HEK293 (cell line): ENCODE measurements around the gene ATAD2B.

Experiments
- CTCF ChIA-PET: fragments of 350-600 bp; formaldehyde crosslinking; extraction: SDS; loops from one replicate; lab custom pipeline; 2021; ENCODE audit warnings: antibody characterized with exemption; lab: Yijun Ruan, JAX
- POLR2A ChIA-PET: fragments of 300-600 bp; formaldehyde crosslinking; extraction: SDS; loops from one replicate; lab custom pipeline; 2020; ENCODE audit warnings: antibody characterized with exemption, inconsistent platforms; lab: Yijun Ruan, JAX
- H3K27ac ChIP-seq: fragments of 200-500 bp; sonication (Bioruptor generic); 2 replicates; pipeline ENCODE4 v1.5.1; 2014; ENCODE audit warnings: low read depth, low read length, control low read depth, inconsistent platforms; ENCODE audit errors: extremely low read depth
- H3K36me3 ChIP-seq, 2 experiments: fragments of 200-500 bp in 1 of 2; sonication (Bioruptor generic) in 1 of 2; 1 replicate in 1 of 2; 2 replicates in 1 of 2; pipeline ENCODE4 v1.5.1; 2014 to 2017; ENCODE audit warnings: inconsistent platforms in 2 of 2, low read length in 2 of 2; ENCODE audit not compliant: control insufficient read depth in 2 of 2, insufficient read depth in 1 of 2
- H3K4me1 ChIP-seq: fragments of 200-500 bp; sonication (Bioruptor generic); 2 replicates; pipeline ENCODE4 v1.5.1; 2014; ENCODE audit warnings: mild to moderate bottlenecking, low read length, inconsistent platforms; ENCODE audit not compliant: control insufficient read depth, insufficient read depth
- H3K4me3 ChIP-seq: 2 replicates; pipeline ENCODE4 v1.5.1; 2011; ENCODE audit warnings: low read depth, mild to moderate bottlenecking, control low read depth, low read length, moderate library complexity
- H3K9me3 ChIP-seq: fragments of 200-500 bp; sonication (Bioruptor generic); 2 replicates; pipeline ENCODE4 v1.5.1; 2014; ENCODE audit warnings: low read depth, low read length, inconsistent platforms; ENCODE audit not compliant: control insufficient read depth, insufficient read depth
- BCL11B ChIP-seq: fragments of 450-650 bp; formaldehyde crosslinking; IDR thresholded peaks from 2 replicates; pipeline ENCODE4 v1.5.1; 2016; ENCODE audit warnings: low read depth, missing biosample characterization, missing genetic modification characterization
- FEZF1 ChIP-seq: fragments of 450-650 bp; formaldehyde crosslinking; IDR thresholded peaks from 2 replicates; pipeline ENCODE4 v1.5.1; 2016; ENCODE audit warnings: missing biosample characterization, missing genetic modification characterization
- PRDM10 ChIP-seq: fragments of 450-650 bp; formaldehyde crosslinking; IDR thresholded peaks from 2 replicates; pipeline ENCODE4 v1.5.1; 2016; ENCODE audit warnings: missing biosample characterization, missing genetic modification characterization
- PRDM4 ChIP-seq: fragments of 450-650 bp; formaldehyde crosslinking; IDR thresholded peaks from 2 replicates; pipeline ENCODE4 v1.5.1; 2017; ENCODE audit warnings: missing biosample characterization, missing genetic modification characterization
- ZBTB1 ChIP-seq: fragments of 450-650 bp; formaldehyde crosslinking; IDR thresholded peaks from 2 replicates; pipeline ENCODE4 v1.5.1; 2016; ENCODE audit warnings: missing biosample characterization, missing genetic modification characterization
- ZBTB11 ChIP-seq: fragments of 450-650 bp; formaldehyde crosslinking; conservative IDR thresholded peaks from 2 replicates; pipeline ENCODE4 v1.5.1; 2016; ENCODE audit warnings: low read depth, missing biosample characterization, missing genetic modification characterization
- ZNF112 ChIP-seq: fragments of 450-650 bp; formaldehyde crosslinking; IDR thresholded peaks from 2 replicates; pipeline ENCODE4 v1.5.0; 2017; ENCODE audit warnings: missing biosample characterization, missing genetic modification characterization
- ZNF146 ChIP-seq: fragments of 450-650 bp; formaldehyde crosslinking; IDR thresholded peaks from 2 replicates; pipeline ENCODE4 v1.5.1; 2016; ENCODE audit warnings: missing biosample characterization, missing genetic modification characterization
- ZNF174 ChIP-seq: fragments of 450-650 bp; formaldehyde crosslinking; IDR thresholded peaks from 2 replicates; pipeline ENCODE4 v1.5.0; 2017; ENCODE audit warnings: missing biosample characterization, mild to moderate bottlenecking, missing genetic modification characterization
- ZNF19 ChIP-seq: fragments of 450-650 bp; formaldehyde crosslinking; IDR thresholded peaks from 2 replicates; pipeline ENCODE4; 2016; ENCODE audit warnings: missing biosample characterization, missing genetic modification characterization, low read depth
- ZNF2 ChIP-seq: fragments of 450-650 bp; formaldehyde crosslinking; IDR thresholded peaks from 2 replicates; pipeline ENCODE4 v1.5.1; 2016; ENCODE audit warnings: missing biosample characterization, missing genetic modification characterization
- ZNF211 ChIP-seq: fragments of 450-650 bp; formaldehyde crosslinking; IDR thresholded peaks from 2 replicates; pipeline ENCODE4 v1.5.1; 2016; ENCODE audit warnings: low read depth, missing biosample characterization, missing genetic modification characterization
- ZNF23 ChIP-seq: fragments of 450-650 bp; formaldehyde crosslinking; IDR thresholded peaks from 2 replicates; pipeline ENCODE4 v1.5.1; 2016; ENCODE audit warnings: missing biosample characterization, missing genetic modification characterization, borderline replicate concordance
- ZNF280C ChIP-seq: fragments of 450-650 bp; formaldehyde crosslinking; IDR thresholded peaks from 2 replicates; pipeline ENCODE4 v1.5.1; 2016; ENCODE audit warnings: missing biosample characterization, missing genetic modification characterization
- ZNF549 ChIP-seq: fragments of 450-650 bp; IDR thresholded peaks from 2 replicates; pipeline ENCODE4 v1.5.1; 2018; ENCODE audit warnings: missing biosample characterization, missing genetic modification characterization, mild to moderate bottlenecking, inconsistent platforms, moderate library complexity
- ZNF558 ChIP-seq: fragments of 450-650 bp; formaldehyde crosslinking; IDR thresholded peaks from 2 replicates; pipeline ENCODE4 v1.5.1; 2016; ENCODE audit warnings: missing biosample characterization, missing genetic modification characterization
- ZNF843 ChIP-seq: fragments of 450-650 bp; formaldehyde crosslinking; IDR thresholded peaks from 2 replicates; pipeline ENCODE4 v1.5.1; 2016; ENCODE audit warnings: missing biosample characterization, missing genetic modification characterization

ATAD2B gene

GRCh38 chr2:23862716-23863426 lies 64.1 kb downstream of the ATAD2B start (continued):
- TF ChIP-seq BCL11B (tag by site-specific recombination) (0 out of 2 replicates have a peak, but pooled peaks have one; percentile 28), ZNF2 (tag by site-specific recombination) (no peak), ZNF19 (tag by site-specific recombination) (no peak), ZNF549 (tag by site-specific recombination) (no peak), ZNF174 (tag by site-specific recombination) (no peak), ZBTB11 (tag by site-specific recombination) (no peak), PRDM4 (tag by site-specific recombination) (0 out of 2 replicates have a peak, but pooled peaks have one; percentile 26), PRDM10 (tag by site-specific recombination) (no peak), ZNF843 (tag by site-specific recombination) (0 out of 2 replicates have a peak, but pooled peaks have one; percentile 43), ZNF146 (tag by site-specific recombination) (no peak)

GRCh38 chr2:23861952-23862351 lies 65.0 kb downstream of the ATAD2B start:
- H3K4me1 ChIP-seq = no peaks in the 10 kb centered on the region
- no peak for TF ChIP-seq ZBTB1 (tag by site-specific recombination)
- no peak for TF ChIP-seq ZNF558 (tag by site-specific recombination)
- TF ChIP-seq FEZF1 = no peak
- no peak for TF ChIP-seq ZNF112
- no peak for TF ChIP-seq ZNF211 (tag by site-specific recombination)
- TF ChIP-seq ZNF280C = no peak
- no peak for TF ChIP-seq ZNF23 (tag by site-specific recombination)
- H3K9me3 ChIP-seq = no peaks in the 10 kb centered on the region
- peaks cover 10 to 18% of the 10 kb centered on the region in 2 experiments for H3K36me3 ChIP-seq
- POLR2A ChIA-PET = no interaction called here
- H3K4me3 ChIP-seq = no peak overlapping the region
- CTCF ChIA-PET = interaction anchor here (0.7 kb wide), 1 partner anchor 41 kb away, joined by 3 read pairs; no protein-coding TSS in a partner anchor
- no peak overlapping the region for H3K27ac ChIP-seq
